Rectal smooth muscle tissue (tissue), 1 donor: ENCODE measurements around the gene RPP38.

Source experiments
- H3K27ac ChIP-seq: one replicate; pipeline ENCODE4 v1.7.0; 2013; ENCODE audit warnings: low read depth, low read length, inconsistent platforms
- H3K27me3 ChIP-seq: one replicate; pipeline ENCODE4 v1.7.0; 2013; ENCODE audit warnings: low read length; ENCODE audit not compliant: control insufficient read depth, insufficient read depth
- H3K36me3 ChIP-seq: one replicate; pipeline ENCODE4 v1.7.0; 2013; ENCODE audit warnings: low read length; ENCODE audit not compliant: control insufficient read depth, insufficient read depth
- H3K4me1 ChIP-seq: one replicate; pipeline ENCODE4 v1.7.0; 2013; ENCODE audit warnings: low read length; ENCODE audit not compliant: control insufficient read depth, insufficient read depth
- H3K4me3 ChIP-seq: one replicate; pipeline ENCODE4 v1.7.0; 2013; ENCODE audit warnings: low read length
- H3K9ac ChIP-seq: one replicate; pipeline ENCODE4 v1.7.0; 2013; ENCODE audit warnings: low read length

The RPP38 gene

GRCh38 chr10:15141136-15142054 is 44.2 kb downstream of the RPP38 start:
- no peak overlapping the region for H3K27ac ChIP-seq
- H3K4me1 ChIP-seq, result no peaks in the 10 kb centered on the region
- H3K36me3 ChIP-seq, result peaks cover 4% of the 10 kb centered on the region
- H3K9ac ChIP-seq, result no peak overlapping the region
- H3K4me3 ChIP-seq, result no peak overlapping the region
- H3K27me3 ChIP-seq, result no peaks in the 10 kb centered on the region

GRCh38 chr10:15144788-15145187 is 47.6 kb downstream of the RPP38 start:
- H3K4me1 ChIP-seq, result no peaks in the 10 kb centered on the region
- H3K4me3 ChIP-seq, result no peak overlapping the region

GRCh38 chr10:15146366-15146765 is 49.2 kb downstream of the RPP38 start:
- Histone ChIP-seq H3K9ac (no peak overlapping the region), H3K27ac (no peak overlapping the region), H3K4me1 (no peaks in the 10 kb centered on the region), H3K36me3 (no peaks in the 10 kb centered on the region), H3K4me3 (no peak overlapping the region), H3K27me3 (no peaks in the 10 kb centered on the region)

More at GRCh38 chr10:15144788-15145187, 47.6 kb downstream of the RPP38 start:
- H3K9ac ChIP-seq, result no peak overlapping the region
- no peaks in the 10 kb centered on the region for H3K27me3 ChIP-seq
- no peak overlapping the region for H3K27ac ChIP-seq
- H3K36me3 ChIP-seq, result no peaks in the 10 kb centered on the region

GRCh38 chr10:15147594-15148392 is 50.6 kb downstream of the RPP38 start:
- H3K9ac ChIP-seq, result no peak overlapping the region
- no peaks in the 10 kb centered on the region for H3K36me3 ChIP-seq
- no peak overlapping the region for H3K4me3 ChIP-seq
- H3K27ac ChIP-seq, result no peak overlapping the region
- no peaks in the 10 kb centered on the region for H3K4me1 ChIP-seq
- H3K27me3 ChIP-seq, result no peaks in the 10 kb centered on the region

GRCh38 chr10:15149042-15149771 is 52.1 kb downstream of the RPP38 start:
- no peaks in the 10 kb centered on the region for H3K36me3 ChIP-seq
- no peaks in the 10 kb centered on the region for H3K27me3 ChIP-seq
- no peak overlapping the region for H3K4me3 ChIP-seq

GRCh38 chr10:15150563-15150962 is 53.4 kb downstream of the RPP38 start:
- Histone ChIP-seq H3K36me3 (no peaks in the 10 kb centered on the region), H3K27me3 (no peaks in the 10 kb centered on the region), H3K9ac (no peak overlapping the region), H3K4me1 (no peaks in the 10 kb centered on the region), H3K27ac (no peak overlapping the region), H3K4me3 (no peak overlapping the region)

More at GRCh38 chr10:15149042-15149771, 52.1 kb downstream of the RPP38 start:
- Histone ChIP-seq H3K27ac (no peak overlapping the region), H3K9ac (no peak overlapping the region), H3K4me1 (no peaks in the 10 kb centered on the region)

- H3K27ac ChIP-seq, result no peak overlapping the region
- no peaks in the 10 kb centered on the region for H3K27me3 ChIP-seq
- H3K4me1 ChIP-seq, result no peaks in the 10 kb centered on the region
- H3K36me3 ChIP-seq, result no peaks in the 10 kb centered on the region
- no peak overlapping the region for H3K9ac ChIP-seq
- no peak overlapping the region for H3K4me3 ChIP-seq
Measured at GRCh38 chr10:15152556-15152955, 55.4 kb downstream of the RPP38 start.
